T-helper 2 cell treated with Interferon-gamma antibody and Interleukin-4, amounts not matched to agents 5 μg/mL and 100 μg/mL, for 36 hours (primary cell): ENCODE measurements around the gene PMPCB.

Source experiments
- DNase-seq: peaks from one replicate; pipeline ENCODE4 v3.0.0; 2021; ENCODE audit warnings: low spot score
- H3K27ac Mint-ChIP-seq: one replicate; pipeline ENCODE4 v1.8.0; 2021; ENCODE audit warnings: mild to moderate bottlenecking, mixed read lengths
- H3K27me3 Mint-ChIP-seq: one replicate; pipeline ENCODE4 v1.8.0; 2021; ENCODE audit warnings: low read depth, mixed read lengths
- H3K36me3 Mint-ChIP-seq: one replicate; pipeline ENCODE4 v1.8.0; 2021; ENCODE audit warnings: low read depth, mixed read lengths
- H3K4me1 Mint-ChIP-seq: one replicate; pipeline ENCODE4 v1.8.0; 2021; ENCODE audit warnings: low read depth, mixed read lengths
- H3K4me3 Mint-ChIP-seq: one replicate; pipeline ENCODE4 v1.8.0; 2022; ENCODE audit warnings: mild to moderate bottlenecking, moderate library complexity, mixed read lengths
- H3K9me3 Mint-ChIP-seq: one replicate; pipeline ENCODE4 v1.8.0; 2021; ENCODE audit warnings: mixed read lengths

The PMPCB gene

DNA sequence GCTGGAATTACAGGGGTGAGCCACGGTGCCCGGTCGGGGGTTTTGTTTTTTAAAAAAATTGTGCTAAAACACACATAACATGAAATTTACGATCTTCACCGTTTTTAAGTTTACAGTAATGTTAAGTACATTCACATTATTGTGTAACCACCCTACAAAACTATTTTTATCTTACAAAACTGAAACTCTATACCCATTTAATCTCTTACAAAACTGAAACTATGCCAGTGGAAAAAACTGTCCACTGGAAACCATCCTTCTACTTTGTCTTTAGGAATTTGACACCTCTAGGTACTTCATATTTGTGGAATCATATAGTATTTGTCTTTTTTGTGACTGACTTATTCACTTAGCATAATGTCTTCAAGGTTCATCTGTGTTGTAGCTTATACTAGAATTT, 49.2 kb downstream of the PMPCB start:
- H3K36me3 Mint-ChIP-seq = peaks cover 34% of the 10 kb centered on the region
- H3K4me1 Mint-ChIP-seq = peaks cover 42% of the 10 kb centered on the region
- no peaks in the 10 kb centered on the region for H3K27me3 Mint-ChIP-seq
- DNase-seq = no peak
- H3K9me3 Mint-ChIP-seq = no peaks in the 10 kb centered on the region
- peak overlapping the region; percentile 98 for H3K4me3 Mint-ChIP-seq
- no peak overlapping the region for H3K27ac Mint-ChIP-seq

DNA sequence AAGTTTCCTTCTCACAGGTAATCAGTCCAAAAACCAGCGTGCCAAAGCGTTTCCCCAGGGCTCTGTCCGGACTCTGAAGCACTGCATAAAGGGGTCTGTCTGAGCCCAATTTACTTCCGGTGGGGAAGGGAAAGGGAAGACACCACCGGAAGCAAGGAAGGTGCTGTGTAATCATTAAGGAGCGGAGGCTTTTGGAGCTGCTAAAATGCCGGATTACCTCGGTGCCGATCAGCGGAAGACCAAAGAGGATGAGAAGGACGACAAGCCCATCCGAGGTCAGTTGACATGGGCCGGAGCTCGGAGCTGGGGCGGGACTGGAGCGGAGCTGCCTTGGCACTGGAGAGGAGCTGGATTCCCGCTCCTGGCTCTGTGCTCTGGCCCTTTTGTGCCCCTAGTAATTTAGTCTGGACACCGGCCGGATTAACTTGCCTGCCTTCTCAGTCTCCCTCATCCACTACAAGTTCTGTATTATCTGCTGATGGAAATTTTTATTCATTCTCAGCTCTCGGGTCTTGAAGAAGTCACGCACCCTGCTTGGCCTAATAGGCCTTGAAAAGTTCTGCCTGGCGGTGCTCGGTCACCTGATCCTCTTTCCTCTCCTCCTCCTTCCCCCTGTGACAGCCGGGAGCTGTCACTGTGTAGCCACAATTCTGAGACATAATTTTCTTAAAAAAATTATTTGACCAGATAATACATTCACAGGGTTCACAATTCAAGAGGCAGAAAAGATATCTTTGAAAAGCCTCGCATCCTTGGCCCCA, 50.5 kb downstream of the PMPCB start, which contains the start of gene PSMC2:
TSS of gene PSMC2 (plus strand) at position 137 of the 761 bp plus-strand sequence. CDS start at position 206, 69 bp downstream.
- peak within 1 kb of the TSS; percentile 98 for H3K4me3 Mint-ChIP-seq
- peaks cover 42% of the 10 kb centered on the region for H3K4me1 Mint-ChIP-seq
- peak within 1 kb of the TSS; percentile 99 for H3K27ac Mint-ChIP-seq
- peak; percentile 82 for DNase-seq
- H3K36me3 Mint-ChIP-seq = peaks cover 35% of the 10 kb centered on the region
- H3K27me3 Mint-ChIP-seq = no peaks in the 10 kb centered on the region
- H3K9me3 Mint-ChIP-seq = no peaks in the 10 kb centered on the region

DNA sequence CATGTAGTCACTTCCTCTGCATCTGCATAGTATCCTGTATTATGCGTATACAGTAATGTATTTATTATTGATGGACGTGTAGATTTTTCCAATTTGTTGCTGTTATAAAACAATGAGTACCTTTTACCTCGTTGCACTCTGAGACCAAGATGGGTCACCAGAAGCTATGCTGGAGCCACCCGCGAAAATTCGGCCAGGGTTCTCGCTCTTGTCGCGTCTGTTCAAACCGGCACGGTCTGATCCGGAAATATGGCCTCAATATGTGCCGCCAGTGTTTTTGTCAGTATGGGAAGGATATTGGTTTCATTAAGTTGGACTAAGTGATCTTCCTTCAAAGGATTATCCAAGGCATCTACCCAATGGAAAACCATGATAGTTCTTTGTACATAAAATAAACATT, 51.2 kb downstream of the PMPCB start:
- H3K36me3 Mint-ChIP-seq = peaks cover 37% of the 10 kb centered on the region
- DNase-seq = no peak
- H3K9me3 Mint-ChIP-seq = no peaks in the 10 kb centered on the region
- peak overlapping the region; percentile 99 for H3K27ac Mint-ChIP-seq
- peaks cover 42% of the 10 kb centered on the region for H3K4me1 Mint-ChIP-seq
- no peaks in the 10 kb centered on the region for H3K27me3 Mint-ChIP-seq
- peak overlapping the region; percentile 98 for H3K4me3 Mint-ChIP-seq

DNA sequence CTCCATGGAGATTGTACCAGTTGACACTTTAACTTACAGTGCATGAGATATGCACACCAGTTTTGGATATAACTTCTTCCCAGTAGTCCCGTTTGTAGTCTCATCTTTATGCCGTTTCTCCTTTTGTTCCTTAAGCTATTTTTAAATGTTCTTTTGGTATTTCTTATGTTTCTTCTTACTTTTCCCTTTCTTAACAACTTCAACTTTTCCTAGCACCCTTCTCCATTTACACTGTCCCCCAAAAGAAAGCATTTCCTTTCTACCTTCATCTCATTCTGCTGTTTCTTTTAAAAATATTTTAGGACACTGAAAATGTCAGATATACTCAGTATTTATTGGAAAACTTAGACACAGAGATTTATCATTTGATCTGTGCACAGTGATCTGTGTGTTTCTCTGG, 51.7 kb downstream of the PMPCB start:
- Mint-ChIP-seq H3K9me3 (no peaks in the 10 kb centered on the region), H3K4me3 (peak overlapping the region; percentile 98), H3K27ac (peak overlapping the region; percentile 66), H3K27me3 (no peaks in the 10 kb centered on the region), H3K4me1 (peaks cover 39% of the 10 kb centered on the region), H3K36me3 (peaks cover 35% of the 10 kb centered on the region)
- DNase-seq = no peak

DNA sequence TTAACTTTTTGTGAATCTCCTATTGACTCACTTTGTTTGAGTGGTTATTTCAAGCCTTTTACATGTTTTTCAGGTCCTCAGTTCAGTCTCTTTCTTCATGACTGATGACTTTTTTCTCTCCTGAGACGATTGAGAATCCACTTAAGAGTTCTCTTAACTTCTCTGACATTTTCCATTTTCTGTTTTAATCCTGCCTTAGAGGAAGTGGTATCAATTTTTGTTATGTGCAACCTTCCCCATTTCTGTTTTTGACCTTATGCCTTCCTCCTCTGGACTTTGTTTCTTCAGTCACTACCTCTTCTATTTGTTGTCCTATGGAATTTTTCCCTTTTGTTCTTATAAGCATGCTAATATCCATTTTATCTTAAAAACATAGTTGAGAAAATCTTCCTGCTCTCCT, 52.6 kb downstream of the PMPCB start:
- Mint-ChIP-seq H3K9me3 (no peaks in the 10 kb centered on the region), H3K27ac (peak overlapping the region; percentile 35), H3K4me3 (peak overlapping the region; percentile 98), H3K27me3 (no peaks in the 10 kb centered on the region), H3K36me3 (peaks cover 35% of the 10 kb centered on the region), H3K4me1 (peaks cover 41% of the 10 kb centered on the region)
- DNase-seq = no peak
